SU-DHL-6 (cell line): ENCODE measurements around the gene NKAPL.

Experiments used
- H2AFZ ChIP-seq: fragments of 200-600 bp; sonication (generic); 2 replicates; pipeline ENCODE4 v1.6.1; 2014; ENCODE audit warnings: low read depth, mild to moderate bottlenecking, moderate library complexity, mixed read lengths, antibody characterized with exemption, low read length; ENCODE audit not compliant: severe bottlenecking
- H3F3A ChIP-seq: fragments of 200-600 bp; shearing (Covaris generic); 2 replicates; pipeline ENCODE4 v1.6.0; 2016; ENCODE audit warnings: antibody characterized with exemption, mild to moderate bottlenecking; ENCODE audit not compliant: insufficient read depth
- H3K27ac ChIP-seq: fragments of 200-600 bp; sonication (generic); 2 replicates; pipeline ENCODE4 v1.5.1; 2016; ENCODE audit warnings: low read depth, mild to moderate bottlenecking, low read length, moderate library complexity, mixed read lengths
- H3K27me3 ChIP-seq: fragments of 200-600 bp; sonication (generic), shearing (Covaris generic); 2 replicates; pipeline ENCODE4 v1.6.0; 2014; ENCODE audit warnings: mild to moderate bottlenecking, low read length
- H3K36me3 ChIP-seq: fragments of 200-600 bp; sonication (generic); 2 replicates; pipeline ENCODE4 v1.6.1; 2014; ENCODE audit warnings: mild to moderate bottlenecking, low read length, mixed read lengths
- H3K4me2 ChIP-seq: fragments of 300-600, 200-600 bp; shearing (Covaris generic), sonication (generic); 2 replicates; pipeline ENCODE4 v1.6.0; 2014; ENCODE audit warnings: low read length, low read depth, mild to moderate bottlenecking; ENCODE audit not compliant: poor library complexity, severe bottlenecking
- H3K4me3 ChIP-seq: fragments of 200-600 bp; sonication (generic); 2 replicates; pipeline ENCODE4 v1.5.1; 2014; ENCODE audit warnings: antibody characterized with exemption, low read length, mild to moderate bottlenecking, mixed read lengths; ENCODE audit not compliant: insufficient read depth, poor library complexity, severe bottlenecking
- H3K79me2 ChIP-seq: fragments of 200-600 bp; sonication (generic); 2 replicates; pipeline ENCODE4 v1.6.1; 2014; ENCODE audit warnings: mild to moderate bottlenecking, low read length, moderate library complexity; ENCODE audit not compliant: insufficient read depth
- H3K9ac ChIP-seq: fragments of 200-600 bp; sonication (generic); 2 replicates; pipeline ENCODE4 v1.7.0; 2014; ENCODE audit warnings: mild to moderate bottlenecking, low read length
- H3K9me2 ChIP-seq: fragments of 200-600 bp; sonication (generic); replicated peaks from 2 replicates; pipeline ENCODE4 v1.6.1; 2014; ENCODE audit warnings: low read length; ENCODE audit not compliant: insufficient read depth
- H3K9me3 ChIP-seq: fragments of 200-600 bp; sonication (generic); 2 replicates; pipeline ENCODE4 v1.6.1; 2014; ENCODE audit warnings: low read length, mixed read lengths; ENCODE audit not compliant: insufficient read depth
- H4K20me1 ChIP-seq: fragments of 200-600 bp; sonication (generic); 2 replicates; pipeline ENCODE4 v1.6.1; 2014; ENCODE audit warnings: low read depth, mild to moderate bottlenecking, antibody characterized with exemption, low read length, moderate library complexity, mixed read lengths
- CTCF ChIP-seq: fragments of 200-600 bp; sonication (generic); IDR thresholded peaks from one replicate; pipeline ENCODE4 v1.5.1; 2017; ENCODE audit warnings: antibody characterized with exemption, mild to moderate bottlenecking, low read length, moderate library complexity; ENCODE audit not compliant: insufficient read depth, poor library complexity, severe bottlenecking
- EZH2phosphoT487 ChIP-seq: fragments of 200-600 bp; sonication (generic), shearing (Covaris generic); conservative IDR thresholded peaks from 2 replicates; pipeline ENCODE4 v1.6.1; 2018; ENCODE audit warnings: mild to moderate bottlenecking, antibody characterized with exemption, low read length, moderate library complexity, mixed read lengths

The NKAPL gene

DNA sequence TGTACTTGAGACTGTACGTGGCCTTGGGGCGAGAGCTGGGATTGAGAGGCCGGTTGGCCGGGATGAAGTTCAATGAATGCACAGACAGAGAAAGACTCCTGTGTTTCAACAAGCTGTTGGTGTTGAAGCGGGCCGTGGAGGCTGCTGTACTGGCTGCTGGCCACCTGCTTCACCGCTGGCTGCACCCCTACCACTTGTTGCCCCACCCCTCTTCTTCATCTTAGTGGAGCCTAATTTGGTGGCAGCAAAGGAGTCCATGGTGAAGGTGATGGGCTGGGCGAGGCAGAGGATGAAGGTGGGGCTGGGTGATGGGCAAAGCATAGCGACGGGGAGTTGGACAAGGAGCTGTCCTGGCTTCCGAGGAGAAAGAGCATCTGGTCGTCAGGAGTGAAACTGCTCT, 41.2 kb upstream of the NKAPL start:
- H3K4me3 ChIP-seq, result no peak overlapping the region
- no peaks in the 10 kb centered on the region for H4K20me1 ChIP-seq
- no peak overlapping the region for H2AFZ ChIP-seq
- peak overlapping the region; percentile 57 for H3K4me2 ChIP-seq
- H3K79me2 ChIP-seq, result no peaks in the 10 kb centered on the region
- no peaks in the 10 kb centered on the region for H3K9me3 ChIP-seq
- no peak overlapping the region for H3K27ac ChIP-seq
- no peaks in the 10 kb centered on the region for H3K36me3 ChIP-seq
- no peak overlapping the region for H3K9ac ChIP-seq
- TF ChIP-seq EZH2phosphoT487 (no peak), CTCF (no peak)
- H3F3A ChIP-seq, result 0 out of 2 replicates have a peak, but pooled peaks cover 4% of the 10 kb centered on the region
- no peaks in the 10 kb centered on the region for H3K27me3 ChIP-seq
- H3K9me2 ChIP-seq, result no peaks in the 10 kb centered on the region

- no peaks in the 10 kb centered on the region for H3K79me2 ChIP-seq
- no peaks in the 10 kb centered on the region for H3K9me2 ChIP-seq
- peak overlapping the region; percentile 45 for H3K4me3 ChIP-seq
- H2AFZ ChIP-seq, result peak overlapping the region; percentile 75
- H3K27ac ChIP-seq, result no peak overlapping the region
- no peaks in the 10 kb centered on the region for H3K27me3 ChIP-seq
- no peaks in the 10 kb centered on the region for H3K36me3 ChIP-seq
- H4K20me1 ChIP-seq, result no peaks in the 10 kb centered on the region
- 0 out of 2 replicates have a peak, but pooled peaks cover 4% of the 10 kb centered on the region for H3F3A ChIP-seq
- TF ChIP-seq EZH2phosphoT487 (no peak), CTCF (no peak)
- peak overlapping the region; percentile 57 for H3K4me2 ChIP-seq
- no peaks in the 10 kb centered on the region for H3K9me3 ChIP-seq
- peak overlapping the region; percentile 40 for H3K9ac ChIP-seq
These were observed 40.5 kb upstream of the NKAPL start for GRCh38 chr6:28218312-28219248.

DNA sequence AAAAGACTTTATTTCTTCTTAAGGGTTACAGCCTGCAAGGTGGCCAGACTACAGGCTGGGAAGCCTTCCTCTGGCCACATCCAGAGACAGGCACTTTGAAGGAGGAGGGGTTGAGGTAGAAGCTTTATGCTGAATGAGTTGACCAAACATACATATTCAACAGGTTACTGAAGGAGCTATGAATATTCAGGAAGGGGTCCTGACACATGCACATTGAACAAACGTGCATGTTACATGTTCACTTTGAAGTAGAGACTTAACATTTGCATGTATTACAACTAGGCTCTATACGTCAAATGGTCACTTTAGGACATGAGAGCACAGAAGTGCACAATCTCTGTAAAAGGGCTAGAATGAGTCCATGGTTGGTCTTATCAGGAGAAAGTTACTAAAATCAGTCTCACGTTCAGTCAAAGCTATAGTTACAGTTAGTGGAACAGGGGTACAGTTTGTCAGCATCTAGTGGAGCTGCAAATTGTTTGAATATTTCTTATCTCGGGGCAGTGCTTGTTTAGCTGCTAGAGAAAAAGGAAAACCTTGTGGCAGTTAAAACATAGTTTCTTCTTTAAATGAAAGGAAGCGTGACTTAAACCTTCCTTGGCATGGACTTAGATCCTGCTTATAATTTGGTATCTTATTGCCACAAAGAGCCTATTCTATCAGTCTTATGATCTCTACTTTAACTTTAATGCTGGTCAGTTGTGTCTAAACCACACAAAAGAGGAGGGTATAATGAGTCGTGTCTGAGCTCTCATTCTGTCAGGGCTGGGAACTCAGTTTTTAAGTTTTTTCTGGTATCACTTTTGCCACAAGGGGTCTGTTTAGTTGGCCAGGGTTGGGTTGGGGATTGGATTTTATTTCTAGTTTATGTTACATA, 38.6 kb upstream of the NKAPL start:
- Histone ChIP-seq H3K4me3 (no peak overlapping the region), H3K9ac (no peak overlapping the region), H3K4me2 (no peak overlapping the region), H3K9me3 (no peaks in the 10 kb centered on the region), H3K9me2 (no peaks in the 10 kb centered on the region), H4K20me1 (no peaks in the 10 kb centered on the region), H3K36me3 (no peaks in the 10 kb centered on the region), H2AFZ (no peak overlapping the region), H3K79me2 (peaks cover 2% of the 10 kb centered on the region; the same call in 1 of the 2 replicates), H3F3A (0 out of 2 replicates have a peak, but pooled peaks cover 4% of the 10 kb centered on the region), H3K27me3 (no peaks in the 10 kb centered on the region), H3K27ac (no peak overlapping the region)
- TF ChIP-seq EZH2phosphoT487 (no peak), CTCF (no peak)
